ENCODE results near the gene FAM53B.
"Not testable (repeated sequence)": the region's sequence is repeated elsewhere in the genome, so short reads cannot be mapped to it uniquely, and the experiment has no call there.

Gene FAM53B

GRCh38 chr10:124591123-124591495 is 153.1 kb downstream of the FAM53B start:
- no peak overlapping the region for H3K4me3 ChIP-seq (ENCODE audit: low read length)
- no peak for DNase-seq (ENCODE audit: low read depth)
- TF ChIP-seq CTCF (conservative IDR thresholded peaks at IDR 0.05; ENCODE audit: low read length) = no peak

- H3K4me3 ChIP-seq (ENCODE audit: low read length) = no peak overlapping the region
These were observed 153.7 kb downstream of the FAM53B start for GRCh38 chr10:124590216-124591122.

GRCh38 chr10:124589491-124590041 is 154.6 kb downstream of the FAM53B start:
- peak; percentile 12 for DNase-seq (ENCODE audit: low read depth)
- TF ChIP-seq CTCF (conservative IDR thresholded peaks at IDR 0.05; ENCODE audit: low read length) = no peak
- H3K4me3 ChIP-seq (ENCODE audit: low read length) = no peak overlapping the region

More at GRCh38 chr10:124590216-124591122, 153.7 kb downstream of the FAM53B start:
- no peak for TF ChIP-seq CTCF (conservative IDR thresholded peaks at IDR 0.05; ENCODE audit: low read length)
- DNase-seq (ENCODE audit: low read depth) = no peak

- DNase-seq (ENCODE audit: low read depth) = no peak
- TF ChIP-seq CTCF (conservative IDR thresholded peaks at IDR 0.05; ENCODE audit: low read length) = no peak
- no peak overlapping the region for H3K4me3 ChIP-seq (ENCODE audit: low read length)
These were observed 155.3 kb downstream of the FAM53B start for GRCh38 chr10:124588736-124589490.

GRCh38 chr10:124588341-124588735 is 155.8 kb downstream of the FAM53B start:
- DNase-seq (ENCODE audit: low read depth); H3K4me3 ChIP-seq (ENCODE audit: low read length): not testable (repeated sequence)

- no peak overlapping the region for H3K4me3 ChIP-seq (ENCODE audit: low read length)
- no peak for TF ChIP-seq CTCF (conservative IDR thresholded peaks at IDR 0.05; ENCODE audit: low read length)
- no peak for DNase-seq (ENCODE audit: low read depth)
These were observed 156.4 kb downstream of the FAM53B start for GRCh38 chr10:124587811-124588211.

- DNase-seq (ENCODE audit: low read depth) = no peak
- no peak overlapping the region for H3K4me3 ChIP-seq (ENCODE audit: low read length)
- no peak for TF ChIP-seq CTCF (conservative IDR thresholded peaks at IDR 0.05; ENCODE audit: low read length)
These were observed 158.0 kb downstream of the FAM53B start for GRCh38 chr10:124586142-124586541.
